Neural cell (in vitro differentiated cells): Measurements from ENCODE around the gene PRR5.

Source experiments
- CTCF ChIP-seq: fragments of 450-650 bp; IDR thresholded peaks from 2 replicates; pipeline ENCODE4 v1.5.1; 2014; ENCODE audit warnings: antibody characterized with exemption, mild to moderate bottlenecking, moderate library complexity; ENCODE audit not compliant: poor library complexity, severe bottlenecking
- EP300 ChIP-seq: fragments of 450-650 bp; conservative IDR thresholded peaks from 2 replicates; pipeline ENCODE4 v1.6.1; 2014; ENCODE audit warnings: antibody characterized with exemption, mild to moderate bottlenecking, moderate library complexity; ENCODE audit not compliant: poor library complexity, severe bottlenecking
- EZH2 ChIP-seq: fragments of 200-600, 300-800 bp; shearing (Covaris generic), sonication (generic); IDR thresholded peaks from 2 replicates; pipeline ENCODE4 v1.6.1; 2014; ENCODE audit warnings: antibody characterized with exemption, low read length, borderline replicate concordance, mild to moderate bottlenecking; ENCODE audit not compliant: insufficient read depth, poor library complexity, severe bottlenecking
- POLR2AphosphoS5 ChIP-seq: IDR thresholded peaks from 2 replicates; pipeline ENCODE4 v1.6.1; 2012
- RAD21 ChIP-seq: fragments of 450-650 bp; conservative IDR thresholded peaks from 2 replicates; pipeline ENCODE4 v1.6.1; 2014; ENCODE audit warnings: antibody characterized with exemption, mild to moderate bottlenecking, moderate library complexity
- REST ChIP-seq: IDR thresholded peaks from 2 replicates; pipeline ENCODE4 v1.6.1; 2012; ENCODE audit warnings: borderline replicate concordance
- TAF1 ChIP-seq: IDR thresholded peaks from 2 replicates; pipeline ENCODE4 v1.6.1; 2012; ENCODE audit warnings: low read depth

- TF ChIP-seq CTCF, result no peak
- no peak for TF ChIP-seq RAD21
- no peak for TF ChIP-seq REST
- TF ChIP-seq EZH2, result no peak
- no peak for TF ChIP-seq EP300
- TF ChIP-seq POLR2AphosphoS5, result no peak
- no peak for TF ChIP-seq TAF1
These were observed 80.5 kb downstream of the PRR5 start for GRCh38 chr22:44782363-44782963.
